ENCODE data around the gene POU3F2.

- TF ChIP-seq, protein P1, sequence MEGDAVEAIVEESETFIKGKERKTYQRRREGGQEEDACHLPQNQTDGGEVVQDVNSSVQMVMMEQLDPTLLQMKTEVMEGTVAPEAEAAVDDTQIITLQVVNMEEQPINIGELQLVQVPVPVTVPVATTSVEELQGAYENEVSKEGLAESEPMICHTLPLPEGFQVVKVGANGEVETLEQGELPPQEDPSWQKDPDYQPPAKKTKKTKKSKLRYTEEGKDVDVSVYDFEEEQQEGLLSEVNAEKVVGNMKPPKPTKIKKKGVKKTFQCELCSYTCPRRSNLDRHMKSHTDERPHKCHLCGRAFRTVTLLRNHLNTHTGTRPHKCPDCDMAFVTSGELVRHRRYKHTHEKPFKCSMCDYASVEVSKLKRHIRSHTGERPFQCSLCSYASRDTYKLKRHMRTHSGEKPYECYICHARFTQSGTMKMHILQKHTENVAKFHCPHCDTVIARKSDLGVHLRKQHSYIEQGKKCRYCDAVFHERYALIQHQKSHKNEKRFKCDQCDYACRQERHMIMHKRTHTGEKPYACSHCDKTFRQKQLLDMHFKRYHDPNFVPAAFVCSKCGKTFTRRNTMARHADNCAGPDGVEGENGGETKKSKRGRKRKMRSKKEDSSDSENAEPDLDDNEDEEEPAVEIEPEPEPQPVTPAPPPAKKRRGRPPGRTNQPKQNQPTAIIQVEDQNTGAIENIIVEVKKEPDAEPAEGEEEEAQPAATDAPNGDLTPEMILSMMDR (IDR thresholded peaks at IDR 0.05; ENCODE audit: low read depth, low read length): no peak
- TF ChIP-seq POLR2A (IDR thresholded peaks at IDR 0.05; ENCODE audit: extremely low read depth, insufficient read length) (no peak), MAX (IDR thresholded peaks at IDR 0.05; ENCODE audit: low read depth, low read length) (no peak), MYC (IDR thresholded peaks at IDR 0.05; ENCODE audit: low read depth, low read length) (no peak)
Measured at GRCh38 chr6:98827295-98828159, 6.8 kb upstream of the POU3F2 start.

All from NB4 (cell line).